ENCODE data around the gene DLL4.

The DLL4 gene

DNA sequence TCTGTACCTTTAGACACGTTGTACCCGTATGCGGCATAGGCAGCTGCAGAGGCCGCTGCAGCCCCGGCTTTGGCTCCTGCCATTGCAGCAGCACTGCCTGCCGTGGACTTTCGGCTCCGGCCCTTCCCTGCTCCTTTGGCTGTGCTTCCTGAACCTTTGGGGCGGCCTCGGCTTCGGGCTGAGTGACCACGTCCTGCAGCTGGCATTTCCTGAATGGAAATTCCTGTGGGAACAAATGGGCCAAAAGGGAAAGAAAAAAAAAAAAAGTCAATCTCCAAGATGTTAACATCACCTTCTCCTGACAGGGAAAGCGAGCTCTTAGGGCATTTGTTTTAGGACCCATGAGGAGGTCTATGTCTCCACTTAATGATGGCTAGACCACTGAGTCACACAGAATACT, 53.7 kb downstream of the DLL4 start:
- no peak for DNase-seq (ENCODE audit: low read depth)
- no peak overlapping the region for H3K4me3 ChIP-seq (ENCODE audit: low read length)
- TF ChIP-seq, protein P1, sequence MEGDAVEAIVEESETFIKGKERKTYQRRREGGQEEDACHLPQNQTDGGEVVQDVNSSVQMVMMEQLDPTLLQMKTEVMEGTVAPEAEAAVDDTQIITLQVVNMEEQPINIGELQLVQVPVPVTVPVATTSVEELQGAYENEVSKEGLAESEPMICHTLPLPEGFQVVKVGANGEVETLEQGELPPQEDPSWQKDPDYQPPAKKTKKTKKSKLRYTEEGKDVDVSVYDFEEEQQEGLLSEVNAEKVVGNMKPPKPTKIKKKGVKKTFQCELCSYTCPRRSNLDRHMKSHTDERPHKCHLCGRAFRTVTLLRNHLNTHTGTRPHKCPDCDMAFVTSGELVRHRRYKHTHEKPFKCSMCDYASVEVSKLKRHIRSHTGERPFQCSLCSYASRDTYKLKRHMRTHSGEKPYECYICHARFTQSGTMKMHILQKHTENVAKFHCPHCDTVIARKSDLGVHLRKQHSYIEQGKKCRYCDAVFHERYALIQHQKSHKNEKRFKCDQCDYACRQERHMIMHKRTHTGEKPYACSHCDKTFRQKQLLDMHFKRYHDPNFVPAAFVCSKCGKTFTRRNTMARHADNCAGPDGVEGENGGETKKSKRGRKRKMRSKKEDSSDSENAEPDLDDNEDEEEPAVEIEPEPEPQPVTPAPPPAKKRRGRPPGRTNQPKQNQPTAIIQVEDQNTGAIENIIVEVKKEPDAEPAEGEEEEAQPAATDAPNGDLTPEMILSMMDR (conservative IDR thresholded peaks at IDR 0.05; ENCODE audit: low read depth, low read length) = no peak

DNA sequence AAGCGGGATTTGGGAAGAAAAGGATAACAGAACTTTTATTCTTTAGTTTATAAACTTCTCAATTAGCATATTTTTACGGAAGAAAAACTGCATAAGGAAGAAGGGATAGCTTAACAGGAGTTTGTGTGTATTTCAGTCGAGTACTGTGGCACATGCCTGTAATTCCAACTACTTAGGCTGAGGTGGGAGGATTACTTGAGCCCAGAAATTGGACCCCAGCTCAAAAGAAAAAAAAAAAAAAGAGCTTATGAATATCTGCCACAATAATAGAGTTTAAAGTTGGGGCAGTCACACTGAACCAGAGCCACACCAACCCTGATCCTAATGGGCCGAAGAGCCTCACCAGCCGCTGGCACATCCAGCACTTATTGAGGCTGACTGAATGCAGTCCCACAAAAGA, 55.3 kb downstream of the DLL4 start:
- TF ChIP-seq, protein P1 (conservative IDR thresholded peaks at IDR 0.05; ENCODE audit: low read depth, low read length) = no peak
- no peak overlapping the region for H3K4me3 ChIP-seq (ENCODE audit: low read length)

DNA sequence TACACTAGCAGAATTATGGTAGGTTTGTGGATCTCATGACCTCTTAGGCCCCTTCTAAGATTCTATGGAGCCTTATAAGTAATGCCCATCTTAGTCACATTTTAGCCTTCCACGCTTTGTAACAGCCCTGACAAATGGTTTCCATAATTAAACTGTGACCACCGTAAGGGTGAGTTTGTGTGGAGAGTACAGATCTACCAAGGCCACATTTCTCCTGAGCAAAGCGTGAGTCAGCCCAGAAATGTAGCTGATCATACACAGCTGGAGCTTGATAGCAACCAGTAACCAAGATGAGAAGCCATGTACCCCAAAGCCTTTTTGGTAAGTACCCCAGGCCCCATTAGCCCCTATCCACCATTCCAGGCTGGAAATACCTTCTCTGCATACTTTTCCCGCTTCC, 55.8 kb downstream of the DLL4 start:
- no peak overlapping the region for H3K4me3 ChIP-seq (ENCODE audit: low read length)
- TF ChIP-seq, protein P1 (conservative IDR thresholded peaks at IDR 0.05; ENCODE audit: low read depth, low read length) = no peak
- no peak for DNase-seq (ENCODE audit: low read depth)

More for the DNA sequence above, 55.3 kb downstream of the DLL4 start:
- DNase-seq (ENCODE audit: low read depth) = no peak

DNA sequence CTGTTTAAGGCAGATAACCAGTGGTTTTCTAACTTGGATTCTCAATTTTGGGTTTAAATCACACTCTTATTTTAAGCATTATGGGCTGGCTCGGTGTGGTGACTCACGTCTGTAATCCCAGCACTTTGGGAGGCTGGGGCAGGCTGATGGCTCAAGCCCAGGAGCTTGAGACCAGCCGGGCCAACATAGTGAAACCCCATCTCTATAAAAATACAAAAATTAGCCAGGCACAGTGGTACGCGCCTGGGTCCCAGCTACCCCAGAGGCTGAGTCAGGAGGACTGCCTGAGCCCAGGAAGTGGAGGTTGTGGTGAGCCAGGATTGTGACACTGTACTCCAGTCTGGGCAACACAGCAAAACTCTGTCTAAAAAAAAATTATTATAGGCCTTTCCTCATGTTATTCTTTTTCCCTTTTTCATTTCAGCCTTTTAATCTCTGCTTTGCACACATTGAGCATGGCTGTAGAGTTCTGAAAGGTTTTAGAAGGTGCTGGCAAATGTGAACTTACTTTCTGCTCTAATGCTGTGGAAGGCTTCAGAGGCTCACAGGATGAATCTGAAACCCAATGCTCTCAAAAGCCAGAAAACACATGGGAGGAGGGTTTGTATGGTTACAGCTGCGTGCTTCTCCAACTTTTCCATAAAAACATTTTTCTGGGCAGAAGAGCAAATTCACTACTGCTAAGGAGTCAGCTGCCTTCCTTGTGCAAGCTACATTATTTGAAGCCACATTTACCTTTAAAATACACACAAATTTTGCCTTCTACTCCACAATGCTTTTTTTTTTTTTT, 56.6 kb downstream of the DLL4 start:
- TF ChIP-seq, protein P1 (conservative IDR thresholded peaks at IDR 0.05; ENCODE audit: low read depth, low read length) = no peak
- no peak overlapping the region for H3K4me3 ChIP-seq (ENCODE audit: low read length)
- no peak for DNase-seq (ENCODE audit: low read depth)

DNA sequence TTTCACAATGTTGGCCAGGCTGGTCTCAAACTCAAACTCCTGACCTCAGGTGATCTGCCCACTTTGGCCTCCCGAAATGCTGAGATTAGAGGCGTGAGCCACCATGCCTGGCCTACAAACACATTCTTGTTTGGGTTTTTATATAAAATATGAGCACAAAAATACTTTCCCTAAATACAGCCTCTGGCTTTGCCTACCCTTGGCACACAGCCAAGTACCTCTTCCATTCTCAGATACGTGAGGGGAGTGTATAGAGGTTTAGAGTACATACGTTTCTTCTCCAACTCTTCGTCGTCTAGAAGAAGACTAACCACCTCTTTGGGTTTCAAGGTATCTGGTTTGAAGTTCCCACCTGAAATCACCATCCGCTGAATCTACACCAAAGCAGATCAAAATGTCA, 57.7 kb downstream of the DLL4 start:
- TF ChIP-seq, protein P1 (conservative IDR thresholded peaks at IDR 0.05; ENCODE audit: low read depth, low read length) = no peak
- no peak overlapping the region for H3K4me3 ChIP-seq (ENCODE audit: low read length)
- DNase-seq (ENCODE audit: low read depth) = no peak

DNA sequence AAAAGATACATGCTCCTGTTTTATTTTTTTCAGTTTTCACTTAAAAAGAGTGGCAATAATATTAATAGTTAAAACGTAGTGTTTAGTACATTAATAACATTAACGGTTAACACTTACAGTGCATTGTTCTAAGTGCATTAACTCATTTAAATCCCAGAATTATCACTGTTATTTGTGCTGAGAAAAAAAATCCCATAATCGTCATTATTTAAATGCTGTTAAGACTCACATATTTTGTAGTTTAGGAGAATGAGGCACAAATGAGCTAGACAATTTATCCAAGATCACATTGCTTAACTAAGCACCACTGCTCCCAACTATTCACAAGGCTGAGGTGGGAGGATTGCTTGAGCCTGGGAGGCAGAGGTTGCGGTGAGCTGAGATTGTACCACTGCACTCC, 59.0 kb downstream of the DLL4 start:
- no peak overlapping the region for H3K4me3 ChIP-seq (ENCODE audit: low read length)
- TF ChIP-seq, protein P1 (conservative IDR thresholded peaks at IDR 0.05; ENCODE audit: low read depth, low read length) = no peak
- no peak for DNase-seq (ENCODE audit: low read depth)
